GM19395 (cell line): ENCODE data around the gene RGPD5.
"Not testable (repeated sequence)": the region's sequence is repeated elsewhere in the genome, so short reads cannot be mapped to it uniquely, and the experiment has no call there.

Experiments used
- ATAC-seq: cut with Tn5 transposase; IDR thresholded peaks from one replicate; pipeline ENCODE4 v1.9.1; 2021; ENCODE audit warnings: mild to moderate bottlenecking, moderate library complexity; ENCODE audit not compliant: unreplicated experiment

RGPD5 gene

GRCh38 chr2:109794074-109794737, at the start of gene RGPD5:
RGPD5 (plus strand) TSS chr2:109794305; CDS start chr2:109794466, 161 bp downstream.
- ATAC-seq: peak; percentile 99

GRCh38 chr2:109751572-109751971, 42.5 kb upstream of the RGPD5 start:
- not testable (repeated sequence) for ATAC-seq

GRCh38 chr2:109757163-109757824, 36.8 kb upstream of the RGPD5 start:
- not testable (repeated sequence) for ATAC-seq

- not testable (repeated sequence) for ATAC-seq
Observed at GRCh38 chr2:109760265-109761042, 33.7 kb upstream of the RGPD5 start.

GRCh38 chr2:109761043-109761454, 33.1 kb upstream of the RGPD5 start:
- ATAC-seq: not testable (repeated sequence)

- ATAC-seq: not testable (repeated sequence)
Observed at GRCh38 chr2:109761976-109762375, 32.1 kb upstream of the RGPD5 start.

- ATAC-seq: not testable (repeated sequence)
Observed at GRCh38 chr2:109766074-109766473, 28.0 kb upstream of the RGPD5 start.

- ATAC-seq: not testable (repeated sequence)
Observed at GRCh38 chr2:109766886-109767578, 27.1 kb upstream of the RGPD5 start.

- ATAC-seq: not testable (repeated sequence)
Observed at GRCh38 chr2:109768934-109769333, 25.2 kb upstream of the RGPD5 start.

- not testable (repeated sequence) for ATAC-seq
Observed at GRCh38 chr2:109779118-109779517, 15.0 kb upstream of the RGPD5 start.

GRCh38 chr2:109781147-109781816, 12.8 kb upstream of the RGPD5 start:
- not testable (repeated sequence) for ATAC-seq

GRCh38 chr2:109782446-109782993, 11.6 kb upstream of the RGPD5 start:
- not testable (repeated sequence) for ATAC-seq

GRCh38 chr2:109791530-109792279, 2.4 kb upstream of the RGPD5 start:
- ATAC-seq: not testable (repeated sequence)

- ATAC-seq: not testable (repeated sequence)
Observed at GRCh38 chr2:109792659-109793058, 1.4 kb upstream of the RGPD5 start.

GRCh38 chr2:109871129-109871751, 77.1 kb downstream of the RGPD5 start:
- peak; percentile 89 for ATAC-seq

- ATAC-seq: not testable (repeated sequence)
Observed at GRCh38 chr2:109876625-109877024, 82.5 kb downstream of the RGPD5 start.

- not testable (repeated sequence) for ATAC-seq
Observed at GRCh38 chr2:109882112-109882511, 88.0 kb downstream of the RGPD5 start.

GRCh38 chr2:109888414-109888813, 94.3 kb downstream of the RGPD5 start:
- ATAC-seq: not testable (repeated sequence)

GRCh38 chr2:109889909-109890308, 95.8 kb downstream of the RGPD5 start:
- ATAC-seq: not testable (repeated sequence)
